PC-9 (cell line): Measurements from ENCODE around the gene RPS3. TPM values are rescaled to one million over a fixed set of nuclear protein-coding genes. Genes with fewer than 3 reads are reported as not detected.

ENCODE experiments used
- Bru-seq: library from RNA; stranded (reverse); fragments of 400-500 nt; gene quantifications from one replicate; lab custom pipeline; 2021; lab: Mats Ljungman, UMichigan
- BruChase-seq, 2 experiments: library from RNA; stranded (reverse); fragments of 400-500 nt; gene quantifications; one replicate each; lab custom pipeline; 2021; lab: Mats Ljungman, UMichigan
- BruUV-seq: library from RNA; stranded (reverse); fragments of 400-500 nt; replicated peaks from 2 replicates; lab custom pipeline; 2021; lab: Mats Ljungman, UMichigan
- CTCF ChIA-PET: fragments of 300-600 bp; sonication (Branson Sonifier 250); formaldehyde crosslinking; loops from one replicate; lab custom pipeline; 2022; ENCODE audit warnings: antibody characterized with exemption; lab: Charles Lee
- POLR2A ChIA-PET: fragments of 300-600 bp; sonication (Branson Sonifier 250); formaldehyde crosslinking; loops from one replicate; lab custom pipeline; 2022; ENCODE audit warnings: antibody characterized with exemption; ENCODE audit not compliant: unreplicated experiment; lab: Charles Lee
- DNase-seq, 2 experiments: peaks; one replicate each; pipeline versions ENCODE4 v3.0.0 to v3.0.0-alpha.2; 2015 to 2022; ENCODE audit warnings: mixed read lengths in 1 of 2
- H2AFZ ChIP-seq: fragments of 200-600 bp; sonication (generic); 2 replicates; pipeline ENCODE4 v1.8.1; 2017; ENCODE audit warnings: antibody characterized with exemption
- H3F3A ChIP-seq: fragments of 200-600 bp; sonication (generic); 2 replicates; pipeline ENCODE4 v1.8.1; 2017; ENCODE audit warnings: antibody characterized with exemption, mild to moderate bottlenecking, low read depth; ENCODE audit not compliant: insufficient read depth
- H3K27ac ChIP-seq: fragments of 200-600 bp; sonication (generic); 2 replicates; pipeline ENCODE4 v1.6.1; 2016; ENCODE audit warnings: mixed run types
- H3K27me3 ChIP-seq: fragments of 200-600 bp; sonication (generic); 2 replicates; pipeline ENCODE4 v1.6.1; 2016; ENCODE audit warnings: low read depth, mixed run types; ENCODE audit not compliant: insufficient read depth
- H3K36me3 ChIP-seq: fragments of 200-600 bp; sonication (generic); 2 replicates; pipeline ENCODE4 v1.6.1; 2016; ENCODE audit warnings: low read depth, mixed run types
- H3K4me1 ChIP-seq: fragments of 200-600 bp; sonication (generic); replicated peaks from 2 replicates; pipeline ENCODE4 v1.6.1; 2016; ENCODE audit warnings: mixed run types; ENCODE audit not compliant: insufficient read depth
- H3K4me2 ChIP-seq: fragments of 200-600 bp; sonication (generic); 2 replicates; pipeline ENCODE4 v1.6.1; 2017; ENCODE audit warnings: mixed run types
- H3K4me3 ChIP-seq: fragments of 200-600 bp; sonication (generic); 2 replicates; pipeline ENCODE4 v1.6.1; 2016; ENCODE audit warnings: mixed run types
- H3K79me2 ChIP-seq: fragments of 200-600 bp; sonication (generic); 2 replicates; pipeline ENCODE4 v1.6.1; 2017; ENCODE audit warnings: low read depth, mixed run types
- H3K9me2 ChIP-seq: fragments of 200-600 bp; sonication (generic); 2 replicates; pipeline ENCODE4 v1.8.1; 2017; ENCODE audit warnings: mild to moderate bottlenecking; ENCODE audit not compliant: insufficient read depth
- H3K9me3 ChIP-seq: fragments of 200-600 bp; sonication (generic); 2 replicates; pipeline ENCODE4 v1.8.1; 2016; ENCODE audit warnings: low read depth; ENCODE audit not compliant: insufficient read depth
- H4K20me1 ChIP-seq: fragments of 200-600 bp; sonication (generic); 2 replicates; pipeline ENCODE4 v1.8.1; 2017; ENCODE audit not compliant: insufficient read depth
- EZH2 ChIP-seq: fragments of 200-600 bp; sonication (generic); IDR thresholded peaks from 2 replicates; pipeline ENCODE4 v1.8.0; 2017; ENCODE audit warnings: antibody characterized with exemption, low read depth
- intact Hi-C: fragments of 100-400 bp; cut with micrococcal nuclease; formaldehyde crosslinking; loops from one replicate; pipeline ENCODE4 v1.10.0; 2022; ENCODE audit not compliant: unreplicated experiment
- long read RNA-seq: library from polyadenylated mRNA; stranded (forward); transcript quantifications from one replicate; pipeline ENCODE4 v2.0.0, GENCODE V29; 2022
- total RNA-seq: library from RNA; stranded (reverse); gene quantifications from 2 replicates; pipeline ENCODE4 v1.2.3, GENCODE V29; 2021
- TF ChIP-seq, protein P1 (sequence below): fragments of 200-600 bp; sonication (generic); conservative IDR thresholded peaks from 2 replicates; pipeline ENCODE4 v1.6.1; 2017; ENCODE audit warnings: mixed run types, antibody characterized with exemption, mild to moderate bottlenecking, moderate library complexity

RPS3 gene
- total RNA-seq (3,914 and 4,011 TPM in 2 replicates), Bru-seq, nascent RNA (percentile 99 among the genes with signal in this experiment), BruChase-seq, experiment 1, labeled RNA remaining after a 2-hour chase (percentile 97 among the genes with signal in this experiment), BruChase-seq, experiment 2, labeled RNA remaining after a 6-hour chase (percentile 97 among the genes with signal in this experiment)
- long read RNA-seq, transcript RPS3-203 (6 exons, 866 nt) = minor isoform, 5 of 2,970 reads
- long read RNA-seq, transcript RPS3-217 (7 exons, 2,097 nt) = major isoform, 2,810 of 2,970 reads
- long read RNA-seq, transcript RPS3-202 (6 exons, 903 nt) = minor isoform, 5 of 2,970 reads
- long read RNA-seq, transcript RPS3-216 (7 exons, 796 nt) = minor isoform, 9 of 2,970 reads
- long read RNA-seq, partial matches to known transcripts = 124 of 2,970 reads
- long read RNA-seq, other reads (novel, unspliced or antisense) = 16 of 2,970 reads

DNA sequence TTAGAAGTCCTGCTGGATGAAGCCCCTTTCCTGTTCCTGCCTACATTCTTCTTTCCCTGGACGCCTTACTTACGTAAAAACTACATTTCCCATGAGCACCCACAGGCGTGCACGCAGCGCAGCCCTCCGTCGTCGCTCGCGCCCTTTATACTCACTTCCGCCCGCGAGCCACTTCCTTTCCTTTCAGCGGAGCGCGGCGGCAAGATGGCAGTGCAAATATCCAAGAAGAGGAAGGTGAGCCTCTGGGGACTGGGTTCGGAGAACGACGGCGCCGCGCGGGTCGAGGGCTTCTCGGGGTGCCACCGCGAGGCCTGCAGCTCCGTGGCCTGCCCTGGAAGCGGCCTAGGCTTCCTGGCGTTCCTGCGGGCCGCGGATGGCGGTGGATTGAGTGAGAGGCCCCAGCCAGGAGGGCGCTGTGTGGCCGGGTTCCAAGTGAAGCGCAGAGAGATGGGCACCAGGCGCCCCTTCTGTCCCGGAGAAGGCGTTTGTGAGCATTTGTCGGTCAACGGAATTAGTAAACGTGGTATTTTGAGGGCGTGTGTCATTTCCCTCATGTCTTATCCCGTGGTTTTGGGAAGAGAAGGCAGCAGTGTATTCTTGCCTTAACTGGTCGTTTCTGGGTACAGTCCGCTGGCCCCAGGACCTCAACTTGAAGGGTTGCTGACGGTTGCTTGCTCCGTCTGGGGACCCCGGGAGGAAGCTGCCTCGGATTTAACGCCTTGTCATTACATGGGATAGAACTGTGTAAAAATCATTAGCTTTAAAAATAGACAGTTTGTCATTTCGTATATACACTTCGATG, at the start of gene RPS3:
Gene RPS3 (plus strand): TSS at position 175 of the 802 bp plus-strand sequence. CDS start 30 bp downstream, at position 205.
- Histone ChIP-seq H3K4me2 (peak within 1 kb of the TSS; percentile 92), H2AFZ (peak within 1 kb of the TSS; percentile 69), H4K20me1 (peaks cover 45% of the 10 kb centered on the region), H3K9me3 (no peaks in the 10 kb centered on the region), H3K27ac (peak within 1 kb of the TSS; percentile 95), H3K36me3 (peaks cover 47% of the 10 kb centered on the region), H3K4me3 (peak within 1 kb of the TSS; percentile 95), H3F3A (peaks cover 51% of the 10 kb centered on the region), H3K9me2 (no peaks in the 10 kb centered on the region), H3K4me1 (peaks cover 28% of the 10 kb centered on the region), H3K79me2 (peaks cover 53% of the 10 kb centered on the region), H3K27me3 (no peaks in the 10 kb centered on the region)
- POLR2A ChIA-PET = interaction anchor here (0.5 kb wide), 1 partner anchor 412 kb away, joined by 3 read pairs; no protein-coding TSS in a partner anchor
- CTCF ChIA-PET = interaction anchor here (0.7 kb wide), 1 partner anchor 11 kb away, joined by 3 read pairs; no protein-coding TSS in a partner anchor
- DNase-seq = peak; percentile 86 to 91
- intact Hi-C loops = no loop called here
- no TSS peak for BruUV-seq
- no peak for TF ChIP-seq EZH2
- TF ChIP-seq, protein P1, sequence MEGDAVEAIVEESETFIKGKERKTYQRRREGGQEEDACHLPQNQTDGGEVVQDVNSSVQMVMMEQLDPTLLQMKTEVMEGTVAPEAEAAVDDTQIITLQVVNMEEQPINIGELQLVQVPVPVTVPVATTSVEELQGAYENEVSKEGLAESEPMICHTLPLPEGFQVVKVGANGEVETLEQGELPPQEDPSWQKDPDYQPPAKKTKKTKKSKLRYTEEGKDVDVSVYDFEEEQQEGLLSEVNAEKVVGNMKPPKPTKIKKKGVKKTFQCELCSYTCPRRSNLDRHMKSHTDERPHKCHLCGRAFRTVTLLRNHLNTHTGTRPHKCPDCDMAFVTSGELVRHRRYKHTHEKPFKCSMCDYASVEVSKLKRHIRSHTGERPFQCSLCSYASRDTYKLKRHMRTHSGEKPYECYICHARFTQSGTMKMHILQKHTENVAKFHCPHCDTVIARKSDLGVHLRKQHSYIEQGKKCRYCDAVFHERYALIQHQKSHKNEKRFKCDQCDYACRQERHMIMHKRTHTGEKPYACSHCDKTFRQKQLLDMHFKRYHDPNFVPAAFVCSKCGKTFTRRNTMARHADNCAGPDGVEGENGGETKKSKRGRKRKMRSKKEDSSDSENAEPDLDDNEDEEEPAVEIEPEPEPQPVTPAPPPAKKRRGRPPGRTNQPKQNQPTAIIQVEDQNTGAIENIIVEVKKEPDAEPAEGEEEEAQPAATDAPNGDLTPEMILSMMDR = peak; percentile 37; the same call in 1 of the 2 replicates

DNA sequence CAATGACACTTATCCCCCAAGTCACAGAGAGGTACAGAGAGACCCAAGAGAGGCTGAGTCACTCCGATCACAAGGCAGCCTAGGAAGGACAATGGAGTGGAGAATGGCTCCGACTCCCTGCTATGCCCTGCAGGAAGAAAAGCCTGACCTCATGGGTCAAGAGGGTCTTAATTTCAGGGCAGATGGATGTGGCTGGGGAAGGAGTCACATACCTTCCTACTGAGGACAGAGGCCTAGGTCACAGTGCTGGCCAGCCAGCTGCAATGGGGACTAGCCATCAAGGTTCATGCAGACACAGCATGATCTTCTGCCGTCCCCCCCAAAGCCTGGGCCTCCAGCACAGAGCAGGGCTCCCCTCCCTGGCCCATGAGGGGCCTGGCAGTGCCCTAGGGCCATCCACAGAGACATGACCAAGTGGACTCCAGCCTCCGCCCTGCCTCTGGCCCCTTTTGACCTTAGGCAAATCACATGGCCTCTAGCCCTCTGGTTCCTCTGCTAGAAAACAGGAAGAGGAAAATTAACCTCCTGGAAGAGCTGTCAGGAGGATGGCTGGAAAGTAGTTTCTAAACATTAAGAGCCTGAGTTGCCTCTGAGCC, 49.7 kb upstream of the RPS3 start:
- Histone ChIP-seq H3K4me2 (peak overlapping the region; percentile 94), H2AFZ (no peak overlapping the region), H3K9me3 (no peaks in the 10 kb centered on the region), H3K36me3 (no peaks in the 10 kb centered on the region), H4K20me1 (no peaks in the 10 kb centered on the region), H3K79me2 (peaks cover 51% of the 10 kb centered on the region), H3K4me3 (peak overlapping the region; percentile 87; the same call in 1 of the 2 replicates), H3K27me3 (no peaks in the 10 kb centered on the region), H3K27ac (no peak overlapping the region), H3K9me2 (no peaks in the 10 kb centered on the region), H3K4me1 (peaks cover 76% of the 10 kb centered on the region), H3F3A (peaks cover 34% of the 10 kb centered on the region)
- intact Hi-C loops = no loop called here
- CTCF ChIA-PET = interaction anchor here (0.9 kb wide), 1 partner anchor 21 kb away, joined by 5 read pairs; no protein-coding TSS in a partner anchor
- POLR2A ChIA-PET = no interaction called here
- BruUV-seq = no TSS peak
- no peak for TF ChIP-seq EZH2
- TF ChIP-seq, protein P1 = no peak
- DNase-seq = no peak
